Body of pancreas (tissue), 4 donors: Measurements from ENCODE around the gene PARG.
"Not testable (repeated sequence)": the region's sequence is repeated elsewhere in the genome, so short reads cannot be mapped to it uniquely, and the experiment has no call there.

ENCODE experiments used
- CTCF ChIP-seq, 7 experiments: fragments of 450-650 bp in 4 of 7; fragments of 200-600 bp in 3 of 7; sonication (generic) in 3 of 7; IDR thresholded peaks; one replicate each; pipeline ENCODE4 v1.5.1; 2016 to 2019; ENCODE audit warnings: antibody characterized with exemption in 7 of 7
- POLR2A ChIP-seq, 3 donors: fragments of 450-650 bp; IDR thresholded peaks; one replicate each; pipeline ENCODE4 v1.6.1; 2016; ENCODE audit warnings: antibody characterized with exemption in 3 of 3, mild to moderate bottlenecking in 2 of 3

DNA sequence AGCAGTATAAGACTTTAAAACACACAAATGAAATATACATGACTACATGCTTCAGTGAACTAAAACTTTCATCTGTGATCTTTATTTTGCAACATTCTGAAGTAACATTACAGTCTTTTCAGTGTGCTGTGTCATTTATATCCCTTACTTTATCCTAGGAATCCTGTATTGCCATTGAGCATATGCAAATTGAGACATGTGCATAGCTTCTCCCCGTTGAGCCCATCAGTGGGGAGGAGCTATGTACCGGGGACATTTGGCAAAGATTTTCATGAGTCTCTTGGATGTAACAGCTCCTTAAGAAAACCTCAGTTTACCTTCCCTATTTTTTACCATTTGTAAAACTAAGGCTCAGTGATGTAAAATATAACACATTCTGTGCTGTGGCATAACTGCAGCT is 29.6 kb upstream of the PARG start:
- not testable (repeated sequence) for TF ChIP-seq CTCF, POLR2A (IDR thresholded peaks at IDR 0.05)
